GM12873 (cell line): ENCODE measurements around the gene CEMIP.
A peak's percentile ranks its signal among the peaks of the same experiment; 100 is the strongest.

ENCODE experiments used
- TF ChIP-seq, protein P1 (sequence below): IDR thresholded peaks from 2 replicates; pipeline ENCODE4 v1.5.1; 2012; ENCODE audit warnings: low read depth, mild to moderate bottlenecking, moderate library complexity, low read length, control low read depth; ENCODE audit not compliant: insufficient read depth; ENCODE audit errors: missing control alignments

Gene CEMIP

DNA sequence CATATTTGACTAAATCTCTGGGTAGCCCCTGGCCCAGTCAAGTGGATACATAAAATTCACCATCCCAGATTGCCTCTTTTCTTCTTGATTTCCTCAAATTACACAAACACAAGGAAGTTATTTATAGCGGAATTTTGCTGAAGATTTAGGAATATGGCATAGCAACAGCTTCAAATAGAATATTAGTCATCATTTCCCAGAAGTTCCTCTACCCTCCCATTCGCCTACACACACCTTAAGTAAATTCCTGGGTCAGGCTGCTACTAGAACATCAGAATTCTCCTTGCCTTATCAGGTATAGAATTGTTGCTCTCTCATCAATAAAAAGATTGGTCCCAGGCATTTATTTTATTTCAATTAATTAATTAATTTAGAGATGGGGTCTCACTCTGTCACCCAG lies 178.8 kb downstream of the CEMIP start:
- TF ChIP-seq, protein P1, sequence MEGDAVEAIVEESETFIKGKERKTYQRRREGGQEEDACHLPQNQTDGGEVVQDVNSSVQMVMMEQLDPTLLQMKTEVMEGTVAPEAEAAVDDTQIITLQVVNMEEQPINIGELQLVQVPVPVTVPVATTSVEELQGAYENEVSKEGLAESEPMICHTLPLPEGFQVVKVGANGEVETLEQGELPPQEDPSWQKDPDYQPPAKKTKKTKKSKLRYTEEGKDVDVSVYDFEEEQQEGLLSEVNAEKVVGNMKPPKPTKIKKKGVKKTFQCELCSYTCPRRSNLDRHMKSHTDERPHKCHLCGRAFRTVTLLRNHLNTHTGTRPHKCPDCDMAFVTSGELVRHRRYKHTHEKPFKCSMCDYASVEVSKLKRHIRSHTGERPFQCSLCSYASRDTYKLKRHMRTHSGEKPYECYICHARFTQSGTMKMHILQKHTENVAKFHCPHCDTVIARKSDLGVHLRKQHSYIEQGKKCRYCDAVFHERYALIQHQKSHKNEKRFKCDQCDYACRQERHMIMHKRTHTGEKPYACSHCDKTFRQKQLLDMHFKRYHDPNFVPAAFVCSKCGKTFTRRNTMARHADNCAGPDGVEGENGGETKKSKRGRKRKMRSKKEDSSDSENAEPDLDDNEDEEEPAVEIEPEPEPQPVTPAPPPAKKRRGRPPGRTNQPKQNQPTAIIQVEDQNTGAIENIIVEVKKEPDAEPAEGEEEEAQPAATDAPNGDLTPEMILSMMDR = no peak

DNA sequence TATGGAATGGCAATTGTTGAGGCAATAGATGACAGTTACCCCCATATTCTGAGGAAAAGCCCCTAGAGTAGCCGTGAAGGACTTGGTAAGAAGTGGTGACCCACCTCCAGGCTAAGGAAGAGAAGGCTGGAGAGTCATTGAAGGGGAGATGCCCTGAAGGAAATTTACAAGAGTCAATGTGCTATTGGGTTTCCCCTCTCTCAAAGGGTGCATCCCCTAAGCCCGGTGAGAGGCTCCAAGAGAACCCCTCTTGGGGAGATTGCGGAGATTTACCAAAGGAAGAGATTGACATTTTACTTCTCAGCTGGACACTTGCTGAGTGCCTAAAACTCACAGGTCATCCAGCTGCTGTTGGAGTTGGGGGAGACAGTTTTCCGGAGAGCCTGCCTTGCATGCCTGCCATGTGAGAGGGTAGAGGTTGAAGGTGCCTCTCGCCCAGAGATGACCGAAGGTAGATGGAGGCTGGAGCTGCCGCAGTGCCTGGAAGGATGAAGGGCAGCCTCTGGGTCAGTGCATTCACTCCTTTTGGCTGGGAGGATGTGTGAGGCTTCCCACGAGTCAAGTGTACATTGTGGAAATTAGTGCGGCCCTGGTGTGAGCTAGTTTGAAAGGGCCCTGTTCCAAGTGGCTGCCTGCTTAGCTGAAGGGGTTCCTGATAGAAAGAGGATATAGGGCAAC lies 179.8 kb downstream of the CEMIP start:
- TF ChIP-seq, protein P1 = no peak

DNA sequence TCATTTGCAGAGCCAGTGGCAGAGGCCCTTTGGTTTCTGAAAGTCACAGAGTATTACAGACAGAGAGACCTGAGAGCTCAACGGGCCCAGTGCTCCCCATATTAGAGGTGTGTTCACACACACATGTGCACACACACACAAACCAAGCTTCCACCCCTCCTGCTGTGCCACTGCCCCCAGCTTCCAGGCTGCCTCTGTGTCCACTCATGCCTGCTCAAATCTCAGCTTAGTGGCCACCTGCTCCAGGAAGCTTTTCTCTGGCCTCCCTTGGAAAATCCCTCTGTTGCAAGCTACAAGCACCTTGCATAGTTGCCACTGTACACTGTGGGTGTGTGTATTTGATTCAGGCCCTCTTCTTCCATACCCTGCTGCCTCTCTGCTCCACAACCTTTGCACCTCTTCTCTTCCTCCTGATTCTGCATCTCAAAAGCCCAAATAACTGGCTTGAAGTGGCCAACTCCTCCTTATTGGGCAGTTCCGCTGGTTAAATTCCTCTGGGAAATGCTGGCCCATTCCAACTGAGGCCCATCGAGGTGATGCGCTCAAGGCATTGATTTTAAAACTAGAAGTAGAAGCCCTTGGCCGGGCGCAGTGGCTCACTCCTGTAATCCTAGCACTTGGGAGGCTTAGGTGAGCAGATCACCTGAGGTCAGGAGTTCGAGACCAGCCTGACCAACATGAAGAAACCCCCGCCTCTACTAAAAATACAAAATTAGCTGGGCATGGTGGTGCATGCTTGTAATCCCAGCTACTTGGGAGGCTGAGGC lies 187.4 kb downstream of the CEMIP start:
- TF ChIP-seq, protein P1 = no peak

DNA sequence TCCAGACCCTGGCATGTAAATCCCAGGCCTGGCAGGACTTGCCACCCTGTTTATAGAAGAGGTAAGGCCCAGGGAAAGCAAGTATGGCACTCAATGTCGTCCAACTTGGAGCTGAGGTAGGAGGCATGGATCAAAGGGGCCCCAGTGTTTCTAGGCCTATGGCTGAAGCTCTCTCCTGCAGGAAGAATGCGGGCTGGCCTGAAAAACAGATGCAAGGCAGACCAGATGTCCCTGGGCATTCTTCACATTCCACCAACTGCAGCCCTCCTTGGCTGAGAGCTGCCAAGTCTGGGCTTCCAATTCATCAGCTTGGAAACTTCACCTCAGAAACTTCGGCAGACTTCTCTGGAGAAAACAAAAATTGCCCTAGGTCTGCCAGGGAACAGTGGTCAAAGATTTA lies 188.3 kb downstream of the CEMIP start:
- TF ChIP-seq, protein P1 = no peak

DNA sequence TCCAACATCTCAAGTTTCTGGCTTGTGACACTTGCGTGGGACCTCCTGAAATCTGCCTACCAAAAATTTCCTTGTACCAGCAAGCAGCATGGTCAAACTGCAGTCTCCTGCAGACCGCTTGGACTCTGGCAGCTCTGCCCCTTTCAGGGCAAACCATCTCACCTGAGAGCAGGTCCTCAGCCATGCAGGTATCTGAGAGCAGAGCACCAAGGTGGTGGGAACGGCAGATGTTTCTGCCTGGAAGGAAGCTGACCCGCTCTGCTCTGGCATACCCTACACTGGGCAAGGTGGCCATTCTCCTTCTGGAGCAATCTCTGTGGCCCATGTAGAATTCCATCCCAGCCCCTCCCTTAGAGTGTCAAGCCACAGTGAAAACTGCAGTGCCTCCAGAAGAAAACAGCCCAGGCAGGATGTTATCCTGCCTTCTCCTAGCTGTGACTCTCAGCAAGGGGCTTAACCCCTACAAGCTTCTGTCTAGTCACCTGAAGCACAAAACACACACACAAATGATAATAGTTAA lies 188.9 kb downstream of the CEMIP start:
- TF ChIP-seq, protein P1 = no peak

DNA sequence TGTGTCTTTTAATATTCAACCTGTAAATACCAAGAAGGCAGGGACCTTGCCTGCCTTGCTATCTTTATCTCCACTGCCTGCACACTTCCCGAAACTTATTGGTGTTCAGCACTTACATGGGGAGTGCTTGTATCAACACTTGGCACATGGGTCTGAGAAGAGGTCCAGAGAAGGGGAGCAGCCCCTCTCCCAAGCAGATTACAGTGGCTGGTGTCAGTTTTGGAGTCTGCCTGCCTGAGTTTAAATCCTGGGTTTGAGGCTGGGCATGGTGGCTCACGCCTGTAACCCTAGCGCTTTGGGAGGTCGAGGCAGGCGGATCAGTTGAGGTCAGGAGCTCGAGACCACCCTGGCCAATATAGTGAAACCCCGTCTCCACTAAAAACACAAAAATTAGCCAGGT lies 190.1 kb downstream of the CEMIP start:
- TF ChIP-seq, protein P1 = no peak

DNA sequence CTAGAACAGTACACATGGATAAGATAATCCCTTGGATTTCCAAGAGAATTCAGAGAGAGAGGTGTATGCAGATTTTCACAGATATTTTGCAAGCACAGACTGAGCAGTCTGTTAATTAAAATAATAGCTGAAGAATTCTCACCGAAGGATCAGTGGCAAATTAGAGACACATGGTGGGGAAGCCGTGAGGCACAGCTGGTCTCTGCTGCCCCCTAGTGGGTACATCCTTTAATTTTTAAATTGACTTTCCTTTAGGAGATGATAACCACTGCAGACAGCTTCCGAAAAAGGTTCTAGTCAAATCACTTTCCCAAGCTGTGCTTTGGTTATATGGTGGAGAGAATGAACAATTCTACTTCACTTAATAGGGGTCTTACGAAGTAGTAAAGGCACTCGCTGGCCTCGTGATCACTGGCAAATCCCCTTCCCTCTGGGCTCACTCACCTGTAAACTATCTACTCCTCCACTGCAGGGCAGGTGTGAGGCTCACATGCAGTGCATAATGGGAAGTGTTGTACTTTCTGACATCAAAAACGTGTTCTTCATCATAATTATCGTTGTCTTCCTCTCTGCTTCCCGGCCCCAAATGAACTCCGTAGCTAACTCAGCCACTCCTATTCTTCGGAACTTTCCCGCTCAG lies 191.0 kb downstream of the CEMIP start:
- TF ChIP-seq, protein P1 = peak; percentile 76
